ENCODE data around the gene BCL7A.

Gene BCL7A

GRCh38 chr12:122057769-122058168, 36.1 kb downstream of the BCL7A start:
- DNase-seq (ENCODE audit: extremely low spot score): no peak
- ChIA-PET POLR2A (no interaction called here), CTCF (interaction anchor here (2.2 kb wide), 1 partner anchor 65 kb away, joined by 13 read pairs; no protein-coding TSS in a partner anchor)
- no peak for TF ChIP-seq CTCF (IDR thresholded peaks at IDR 0.05; ENCODE audit: control extremely low read depth, extremely low read depth, low read depth, missing control alignments)

- POLR2A ChIA-PET: no interaction called here
- TF ChIP-seq CTCF (IDR thresholded peaks at IDR 0.05; ENCODE audit: control extremely low read depth, extremely low read depth, low read depth, missing control alignments): no peak
- DNase-seq (ENCODE audit: extremely low spot score): no peak
- CTCF ChIA-PET: interaction anchor here (2.2 kb wide), 1 partner anchor 64 kb away, joined by 13 read pairs; no protein-coding TSS in a partner anchor
Measured at GRCh38 chr12:122058549-122059149, 37.0 kb downstream of the BCL7A start.

GRCh38 chr12:122059203-122059960, 37.7 kb downstream of the BCL7A start:
- TF ChIP-seq CTCF (IDR thresholded peaks at IDR 0.05; ENCODE audit: control extremely low read depth, extremely low read depth, low read depth, missing control alignments): no peak
- no peak for DNase-seq (ENCODE audit: extremely low spot score)
- ChIA-PET CTCF (interaction anchor here (0.9 to 2.2 kb wide), 2 partner anchors 10 to 64 kb away, joined by 4 to 13 read pairs; no protein-coding TSS in a partner anchor), POLR2A (no interaction called here)

GRCh38 chr12:122060081-122060501, 38.4 kb downstream of the BCL7A start:
- no peak for DNase-seq (ENCODE audit: extremely low spot score)
- POLR2A ChIA-PET: no interaction called here
- no peak for TF ChIP-seq CTCF (IDR thresholded peaks at IDR 0.05; ENCODE audit: control extremely low read depth, extremely low read depth, low read depth, missing control alignments)
- CTCF ChIA-PET: interaction anchor here (0.9 to 2.2 kb wide), 2 partner anchors 11 to 63 kb away, joined by 4 to 13 read pairs; no protein-coding TSS in a partner anchor

- ChIA-PET CTCF (interaction anchor here (1.3 kb wide), 1 partner anchor 10 kb away, joined by 5 read pairs; no protein-coding TSS in a partner anchor), POLR2A (no interaction called here)
- DNase-seq (ENCODE audit: extremely low spot score): no peak
- no peak for TF ChIP-seq CTCF (IDR thresholded peaks at IDR 0.05; ENCODE audit: control extremely low read depth, extremely low read depth, low read depth, missing control alignments)
Measured at GRCh38 chr12:122061253-122061652, 39.6 kb downstream of the BCL7A start.

- POLR2A ChIA-PET: no interaction called here
- DNase-seq (ENCODE audit: extremely low spot score): no peak
- CTCF ChIA-PET: interaction anchor here (1.2 to 4.7 kb wide), 5 partner anchors 9 to 66 kb away, joined by 3 to 20 read pairs (median 4); no protein-coding TSS in a partner anchor
- TF ChIP-seq CTCF (IDR thresholded peaks at IDR 0.05; ENCODE audit: control extremely low read depth, extremely low read depth, low read depth, missing control alignments): no peak
Measured at GRCh38 chr12:122062832-122063693, 41.4 kb downstream of the BCL7A start.
